Hypothalamus (tissue), 51 donors: ENCODE results near the gene SRSF4.
"Not testable (repeated sequence)": the region's sequence is repeated elsewhere in the genome, so short reads cannot be mapped to it uniquely, and the experiment has no call there.

ENCODE experiments used
- DNase-seq, 51 donors: peaks; one replicate each; lab custom pipeline; 2025; lab: John Stamatoyannopoulos, UW

Gene SRSF4

GRCh38 chr1:29166291-29166878 is 15.3 kb downstream of the SRSF4 start:
- DNase-seq = no peak

GRCh38 chr1:29164588-29164987 is 17.1 kb downstream of the SRSF4 start:
- DNase-seq = no peak

GRCh38 chr1:29162476-29163138 is 19.1 kb downstream of the SRSF4 start:
- DNase-seq = peak in 2 of 51 donors; percentile 1 to 15

GRCh38 chr1:29162025-29162424 is 19.7 kb downstream of the SRSF4 start:
- no peak for DNase-seq

- no peak for DNase-seq
Observed at GRCh38 chr1:29159773-29160172, 21.9 kb downstream of the SRSF4 start.

- DNase-seq = no peak
Observed at GRCh38 chr1:29157269-29157601, 24.5 kb downstream of the SRSF4 start.

- DNase-seq = no peak
Observed at GRCh38 chr1:29156543-29157268, 25.0 kb downstream of the SRSF4 start.

GRCh38 chr1:29152046-29152805 is 29.5 kb downstream of the SRSF4 start:
- no peak for DNase-seq

- DNase-seq = not testable (repeated sequence)
Observed at GRCh38 chr1:29150346-29150745, 31.4 kb downstream of the SRSF4 start.

- DNase-seq = no peak
Observed at GRCh38 chr1:29148656-29149491, 32.8 kb downstream of the SRSF4 start.

GRCh38 chr1:29145739-29146437 is 35.8 kb downstream of the SRSF4 start:
- no peak for DNase-seq

- DNase-seq = no peak
Observed at GRCh38 chr1:29144178-29144577, 37.5 kb downstream of the SRSF4 start.

- no peak for DNase-seq
Observed at GRCh38 chr1:29142714-29143113, 39.0 kb downstream of the SRSF4 start.

GRCh38 chr1:29136391-29136915 is 45.2 kb downstream of the SRSF4 start:
- no peak for DNase-seq

GRCh38 chr1:29134695-29135028 is 47.0 kb downstream of the SRSF4 start:
- no peak for DNase-seq

GRCh38 chr1:29133861-29134694 is 47.6 kb downstream of the SRSF4 start:
- peak in 4 of 51 donors; percentile 12 to 44 (median 26) for DNase-seq

- not testable (repeated sequence) for DNase-seq
Observed at GRCh38 chr1:29131056-29131455, 50.6 kb downstream of the SRSF4 start.

GRCh38 chr1:29129916-29130315 is 51.8 kb downstream of the SRSF4 start:
- no peak for DNase-seq

GRCh38 chr1:29128739-29129138 is 53.0 kb downstream of the SRSF4 start:
- no peak for DNase-seq
